CD4-positive, alpha-beta T cell treated with Interleukin-10 for 1 hour (primary cell): ENCODE measurements around the gene FGFR3.
"Not testable (repeated sequence)": the region's sequence is repeated elsewhere in the genome, so short reads cannot be mapped to it uniquely, and the experiment has no call there.

Source experiments
- DNase-seq: peaks from one replicate; pipeline ENCODE4 v3.0.0-alpha.2; 2020

The FGFR3 gene

DNA sequence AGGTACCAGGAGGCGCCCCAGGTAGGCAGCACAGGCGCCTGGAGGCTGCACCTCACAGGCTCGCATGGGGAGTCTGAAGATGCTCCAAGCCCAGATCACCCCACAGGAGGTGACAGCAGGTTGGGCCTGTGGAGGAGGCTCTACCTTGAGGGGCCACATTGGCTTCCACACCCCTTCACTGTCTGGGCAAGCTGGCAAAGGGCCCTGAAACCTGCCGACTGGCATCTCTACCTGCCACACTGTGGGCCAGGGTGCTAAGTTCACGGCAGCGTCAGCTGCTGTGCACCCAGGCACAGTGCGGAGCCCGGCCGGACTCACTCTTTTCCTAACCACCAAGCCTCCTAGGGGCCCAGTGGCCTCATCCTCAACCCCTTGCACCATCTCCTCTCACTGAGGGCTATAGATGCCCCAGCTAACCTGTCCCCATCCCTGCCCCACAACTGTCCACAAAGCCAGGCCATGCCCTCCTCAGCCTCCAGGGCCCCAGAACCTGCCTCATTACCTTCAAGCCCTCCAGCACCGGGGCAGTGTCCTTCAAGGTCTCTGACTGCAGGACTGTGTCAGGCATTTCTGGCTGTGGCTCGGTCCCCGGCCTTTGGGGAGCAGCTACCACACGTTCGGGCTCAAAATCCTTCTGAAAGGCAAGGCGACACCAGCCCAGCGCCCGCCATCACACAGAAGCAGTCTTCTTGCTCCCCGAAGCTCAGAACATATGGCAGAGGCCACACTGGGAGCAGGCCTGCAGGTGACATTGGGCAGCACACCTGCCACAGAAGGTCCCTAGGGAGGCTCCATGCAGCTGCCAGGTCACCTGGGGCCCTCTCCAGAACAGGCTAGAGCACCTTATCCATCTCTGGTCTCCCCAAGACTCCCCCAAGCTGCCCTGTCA is 28.8 kb downstream of the FGFR3 start:
- no peak for DNase-seq

DNA sequence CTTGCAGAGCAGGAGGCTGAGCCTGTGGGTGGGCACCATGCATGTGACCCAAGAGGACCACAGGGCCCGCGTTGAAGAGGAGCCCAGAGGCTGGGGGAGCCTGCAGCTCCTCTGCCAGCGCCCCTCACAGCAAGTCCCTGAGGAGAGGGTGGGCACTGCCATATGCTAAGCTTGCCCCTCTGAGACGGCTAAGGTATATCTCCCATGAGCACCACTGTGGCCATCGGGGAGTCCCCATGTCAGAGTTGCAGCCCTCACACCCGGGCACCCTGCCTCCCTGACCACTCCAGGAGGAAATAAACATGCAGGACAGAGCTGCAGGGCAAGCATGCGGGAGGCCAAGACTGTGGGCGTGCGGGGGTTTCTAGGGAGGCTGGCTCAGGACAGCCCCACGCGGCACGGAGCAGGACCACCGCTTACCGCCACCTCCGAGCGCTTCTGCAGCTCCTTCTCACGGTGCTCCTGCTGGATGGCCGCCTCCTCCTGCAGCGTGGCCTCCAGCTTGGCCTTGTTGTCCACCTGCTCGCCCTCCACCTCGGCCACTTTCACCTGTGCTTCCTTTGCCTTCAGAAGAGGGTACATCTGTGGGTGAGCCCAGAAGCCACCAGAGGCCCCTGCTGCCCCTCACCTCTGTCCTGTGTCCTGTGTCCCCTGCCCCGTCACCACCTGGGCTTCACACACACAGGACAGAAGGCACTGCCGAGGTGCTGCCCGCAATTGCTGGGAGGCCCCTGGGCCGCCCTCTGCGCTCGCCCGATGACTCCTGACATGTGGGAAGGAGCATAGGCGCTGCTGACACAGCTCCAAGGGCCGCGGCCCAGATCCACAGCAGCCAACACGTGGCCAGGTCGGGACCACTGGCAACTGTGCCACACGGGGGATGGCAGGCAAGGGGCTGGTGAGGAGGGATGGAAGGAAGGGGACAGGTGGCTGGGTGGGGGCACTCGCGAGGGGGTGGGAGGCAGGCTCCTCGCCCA is 29.8 kb downstream of the FGFR3 start:
- DNase-seq: no peak

DNA sequence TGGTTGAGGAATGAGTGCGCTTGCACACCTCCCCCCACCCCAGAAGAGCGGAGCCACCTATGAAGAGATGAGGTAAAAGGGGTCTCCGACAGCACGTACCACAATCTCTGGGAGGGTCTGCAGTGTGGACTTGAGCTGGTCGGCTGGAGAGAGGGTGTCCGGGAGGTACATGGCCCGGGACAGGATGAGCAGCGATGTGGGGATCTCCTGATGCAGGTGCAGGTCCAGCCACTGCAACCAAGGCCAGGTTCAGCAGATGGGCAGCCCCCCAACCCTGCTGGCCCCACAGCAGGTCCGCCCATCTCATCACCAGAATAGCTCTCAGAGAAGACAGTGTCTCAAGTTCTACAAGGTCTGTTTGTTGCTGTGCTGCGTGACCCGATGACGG is 30.4 kb downstream of the FGFR3 start:
- no peak for DNase-seq

DNA sequence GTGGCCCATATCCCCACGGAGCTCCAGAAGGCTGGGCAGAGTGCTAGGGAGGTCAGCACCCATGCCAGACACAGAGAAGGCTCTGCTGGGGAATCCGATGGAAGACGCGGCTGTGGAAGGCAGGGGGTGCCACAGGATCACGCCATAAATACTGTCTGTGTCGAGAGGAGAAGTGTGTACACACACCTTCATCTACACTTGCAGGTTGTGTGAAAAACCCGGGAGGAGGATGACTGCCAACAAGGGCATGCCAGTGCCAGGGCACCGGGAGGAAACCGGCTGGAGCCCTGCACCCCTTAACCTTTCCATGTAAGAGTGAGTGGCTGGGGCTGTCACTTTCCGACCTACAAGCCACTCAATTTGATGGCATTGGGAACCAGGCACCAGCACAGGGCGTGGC is 31.7 kb downstream of the FGFR3 start:
- no peak for DNase-seq

DNA sequence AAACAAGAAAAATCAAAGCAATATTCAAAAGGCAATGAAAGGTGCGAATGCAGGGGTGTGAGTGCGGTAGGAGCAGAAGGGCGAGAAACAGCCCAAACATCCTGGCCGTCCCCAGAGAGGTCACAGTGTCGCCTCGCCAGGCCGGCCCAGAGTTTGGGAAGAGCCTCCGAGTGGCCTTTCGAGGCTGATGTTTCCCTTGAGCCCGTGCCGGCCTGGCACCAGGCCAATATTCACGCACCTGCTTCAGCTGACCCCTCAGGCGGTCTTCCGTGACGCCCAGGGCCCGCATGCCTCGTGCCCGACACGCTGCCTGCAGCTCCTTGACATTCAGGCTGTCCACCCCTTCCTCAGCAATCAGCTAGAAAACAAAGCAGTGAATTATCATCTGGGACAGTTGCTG is 32.2 kb downstream of the FGFR3 start:
- DNase-seq: no peak

DNA sequence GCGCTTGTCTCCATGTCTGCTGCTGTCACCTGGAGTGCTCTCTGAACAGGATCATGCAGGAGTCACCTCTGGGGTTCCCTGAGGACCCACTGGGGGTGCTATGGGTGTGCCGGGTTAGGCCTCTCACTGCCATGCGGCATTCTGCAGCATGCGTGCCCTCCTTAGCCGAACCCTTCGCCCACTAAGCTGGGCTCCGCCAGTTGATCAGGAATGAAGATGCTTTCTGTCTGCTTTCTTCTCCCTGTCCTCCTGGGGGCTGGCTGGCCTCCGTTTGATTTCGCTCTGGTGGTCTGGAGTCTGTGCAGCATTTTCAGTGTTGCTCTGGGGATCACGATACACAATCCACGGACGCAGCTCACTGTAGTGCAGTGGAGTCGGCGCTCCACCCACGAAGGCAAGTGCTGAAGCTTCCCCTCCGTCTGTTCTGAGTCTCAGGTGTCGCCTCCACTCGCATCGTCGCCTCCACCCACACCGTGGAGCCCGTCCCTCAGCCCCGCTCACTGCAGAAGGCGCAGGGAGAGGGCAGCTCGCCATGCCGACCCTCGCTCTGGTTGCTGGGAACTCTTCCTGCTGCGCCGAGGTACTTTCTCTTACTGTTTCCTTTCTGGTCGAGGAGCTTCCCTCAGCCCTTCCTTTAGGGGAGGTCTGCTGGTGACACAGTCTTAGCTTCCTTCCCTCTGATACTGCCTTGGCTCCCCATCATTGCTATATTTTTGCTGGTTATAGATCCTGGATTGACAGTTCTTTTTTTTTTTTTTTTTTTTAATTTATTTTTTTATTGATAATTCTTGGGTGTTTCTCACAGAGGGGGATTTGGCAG is 33.6 kb downstream of the FGFR3 start:
- DNase-seq: no peak

DNA sequence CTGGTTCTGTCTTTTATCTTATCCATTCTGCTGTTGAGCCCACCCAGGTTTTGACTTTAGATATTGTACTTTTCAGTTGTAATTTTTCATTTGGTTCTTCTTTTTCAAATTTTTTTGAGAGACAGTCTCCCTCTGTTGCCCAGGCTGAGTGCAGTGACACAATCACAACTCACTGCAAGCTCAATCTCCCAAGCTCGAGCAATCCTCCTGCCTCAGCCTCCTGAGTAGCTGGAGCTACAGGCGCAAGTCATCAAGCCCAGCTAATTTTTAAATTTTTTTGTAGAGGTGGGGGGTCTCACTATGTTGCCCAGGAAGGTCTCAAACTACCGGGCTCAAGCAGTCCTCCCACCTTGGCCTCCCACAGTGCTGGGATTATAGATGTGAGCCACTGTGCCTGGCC is 37.1 kb downstream of the FGFR3 start:
- no peak for DNase-seq

DNA sequence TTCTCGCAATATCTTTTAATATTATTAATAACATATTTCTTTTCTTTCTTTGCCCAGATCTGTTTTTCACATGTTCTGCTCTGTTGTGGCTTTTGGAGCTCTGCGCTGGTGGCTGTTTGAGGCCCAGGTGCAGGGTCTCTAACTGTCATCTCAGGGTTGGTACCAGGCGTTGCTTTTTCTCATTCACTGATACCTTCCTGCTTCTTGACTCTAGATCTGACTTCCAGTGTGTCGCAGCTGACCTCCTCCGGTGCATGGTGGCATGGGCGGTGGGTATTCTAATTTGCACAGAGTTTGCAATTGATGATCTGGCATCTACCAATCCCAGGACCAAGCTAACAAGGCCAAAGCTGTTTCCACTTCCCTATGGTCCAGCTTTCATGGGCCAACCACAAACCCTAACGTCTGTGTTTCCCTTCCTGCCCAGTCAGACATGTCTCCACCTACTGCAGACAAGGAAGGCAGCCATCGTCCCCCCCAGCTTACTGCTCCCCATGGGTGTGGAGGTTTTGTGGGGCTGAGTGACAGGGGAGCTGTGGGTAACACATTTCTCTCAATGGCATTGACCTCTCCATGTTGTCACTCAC is 37.6 kb downstream of the FGFR3 start:
- no peak for DNase-seq

DNA sequence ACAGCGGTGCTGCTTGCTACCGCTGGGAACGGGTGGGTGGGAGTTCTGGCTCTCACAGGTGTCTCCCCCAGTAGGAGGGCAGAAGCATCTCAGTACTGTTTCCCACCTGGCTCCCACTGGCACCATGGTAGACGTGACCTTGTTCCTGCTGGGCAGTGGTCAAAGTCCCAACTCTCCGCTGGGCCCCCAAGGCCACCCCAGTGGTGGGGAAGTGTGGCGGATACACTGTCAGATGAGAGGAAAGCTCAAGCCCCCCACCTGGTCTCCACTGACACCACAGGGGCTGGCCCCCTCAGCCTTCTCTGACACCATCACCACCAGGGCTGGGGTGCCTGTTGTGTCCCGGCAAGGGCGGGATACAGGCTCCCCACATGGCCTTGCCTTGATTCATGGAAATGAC is 38.2 kb downstream of the FGFR3 start:
- no peak for DNase-seq

DNA sequence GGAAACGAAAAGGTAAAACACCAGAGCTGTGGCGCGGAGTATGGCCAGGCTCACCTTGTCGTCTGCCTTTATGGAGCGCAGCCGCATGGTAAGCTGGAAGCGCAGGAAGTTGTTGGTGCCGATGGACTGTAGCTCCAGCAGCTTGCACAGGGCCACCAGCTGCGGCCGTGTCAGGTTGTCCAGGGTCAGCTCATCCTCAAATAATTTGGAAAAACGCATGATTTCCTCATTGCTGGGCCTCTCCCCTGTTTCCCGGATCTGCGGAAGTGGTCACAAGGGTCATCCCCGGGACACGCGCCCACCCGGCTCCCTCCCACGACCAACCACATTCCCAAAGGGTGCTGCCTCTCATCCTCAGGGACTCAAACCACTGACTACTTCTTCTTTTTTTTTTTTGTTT is 39.6 kb downstream of the FGFR3 start:
- DNase-seq: no peak

DNA sequence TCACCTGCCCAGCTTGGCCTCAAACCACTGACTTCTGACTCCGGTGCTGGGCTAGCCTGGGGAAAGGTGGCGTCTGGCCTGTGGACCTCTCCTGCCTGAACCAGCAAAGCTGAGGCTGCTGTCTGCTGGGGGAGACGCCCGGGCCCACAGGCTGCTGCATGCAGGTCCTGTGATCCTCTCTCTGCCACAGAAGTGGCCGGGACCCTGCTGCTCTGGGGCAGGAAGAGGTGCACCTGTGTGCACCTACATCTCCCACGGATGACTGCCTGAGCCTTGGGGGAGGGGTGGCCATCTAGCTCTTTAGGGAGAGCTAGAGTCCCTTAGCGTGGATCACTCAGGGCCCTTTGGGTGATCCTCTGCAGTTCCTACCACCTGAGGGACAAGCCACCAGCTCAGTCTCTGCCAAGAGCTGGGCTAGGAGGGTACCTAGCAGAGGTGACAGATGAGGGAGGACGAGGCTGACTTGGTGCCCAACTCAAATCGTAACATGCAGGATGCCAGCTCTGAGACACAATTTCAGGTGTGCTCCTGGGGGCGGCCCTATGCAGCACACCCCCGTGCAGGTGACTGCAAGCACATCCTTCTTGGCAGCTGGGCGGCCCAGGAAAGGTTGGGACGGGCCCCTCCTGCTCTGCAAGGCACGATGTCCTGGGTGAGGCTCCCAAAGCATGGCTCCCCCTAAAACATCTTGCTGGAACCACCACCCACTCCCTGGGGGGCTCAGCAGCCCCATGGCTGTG is 40.4 kb downstream of the FGFR3 start:
- no peak for DNase-seq

DNA sequence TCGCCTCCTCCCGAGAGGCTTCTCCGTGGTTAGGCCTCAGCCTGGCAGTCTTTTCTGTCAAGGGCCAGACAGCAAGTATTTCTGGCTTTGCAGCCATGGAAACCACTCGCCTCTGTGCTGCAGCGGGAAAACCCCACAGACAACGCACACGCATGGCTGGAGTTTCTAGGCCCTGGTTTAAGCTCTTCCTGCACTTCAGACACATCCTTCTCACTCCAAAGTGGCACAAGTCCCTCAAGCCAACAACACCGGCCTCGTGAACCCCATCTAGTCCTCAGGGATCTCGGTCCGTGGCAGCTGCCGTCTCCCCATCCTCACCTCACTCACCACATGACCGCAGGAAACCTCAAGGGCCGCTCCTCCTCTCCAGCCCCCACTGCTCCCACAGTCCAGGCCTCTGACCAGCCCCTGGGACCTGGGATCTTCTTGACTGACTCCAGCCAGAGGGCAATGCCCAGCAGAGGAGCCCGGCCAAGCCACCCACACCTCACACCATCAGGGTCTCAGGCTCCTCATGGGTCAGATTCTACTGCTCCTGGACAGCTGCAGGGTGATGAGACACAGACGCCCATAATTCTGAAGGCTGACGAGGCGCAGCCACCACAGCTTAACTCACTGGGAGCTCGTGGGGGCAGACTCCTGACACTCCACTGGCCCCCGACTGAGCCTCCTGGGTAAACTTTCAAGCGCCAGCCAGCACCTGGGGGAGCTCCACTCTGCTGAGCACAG is 41.1 kb downstream of the FGFR3 start:
- DNase-seq: no peak

DNA sequence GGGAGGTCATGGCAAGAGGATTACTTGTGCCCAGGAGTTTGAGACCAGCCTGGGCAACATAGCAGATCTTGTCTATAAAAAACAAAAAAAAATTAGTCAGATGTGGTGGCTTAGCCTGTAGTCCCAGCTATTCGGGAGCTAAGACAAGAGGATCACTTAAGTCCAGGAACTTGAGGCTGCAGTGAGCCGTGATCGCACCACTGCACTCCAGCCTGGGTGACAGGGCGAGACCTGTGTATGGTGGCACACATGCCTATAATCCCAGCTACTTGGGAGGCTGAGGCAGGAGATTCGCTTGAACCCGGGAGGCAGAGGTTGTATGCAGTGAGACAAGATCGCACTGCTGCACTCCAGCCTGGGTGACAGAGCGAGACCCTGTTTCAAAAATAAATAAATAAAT is 42.7 kb downstream of the FGFR3 start:
- DNase-seq: not testable (repeated sequence)

DNA sequence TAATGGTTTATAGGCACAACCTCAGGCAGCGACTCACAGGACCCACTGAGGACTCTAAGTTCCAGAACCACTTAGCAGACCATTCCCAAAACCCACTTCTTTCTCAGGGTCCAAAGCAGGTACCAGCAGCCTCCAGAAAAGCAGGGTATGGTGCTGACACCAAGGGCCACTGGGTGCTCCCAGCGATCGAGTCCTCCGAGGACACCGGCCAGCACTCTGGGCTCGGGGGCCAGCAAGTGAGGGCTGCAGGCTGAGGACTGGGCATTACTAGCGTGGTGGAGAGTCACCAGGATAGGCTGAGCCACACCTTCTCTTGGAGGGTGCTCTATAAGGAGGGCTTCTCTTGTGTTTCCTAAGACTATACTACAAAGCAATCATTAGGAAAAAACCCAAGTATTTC is 43.6 kb downstream of the FGFR3 start:
- DNase-seq: no peak

DNA sequence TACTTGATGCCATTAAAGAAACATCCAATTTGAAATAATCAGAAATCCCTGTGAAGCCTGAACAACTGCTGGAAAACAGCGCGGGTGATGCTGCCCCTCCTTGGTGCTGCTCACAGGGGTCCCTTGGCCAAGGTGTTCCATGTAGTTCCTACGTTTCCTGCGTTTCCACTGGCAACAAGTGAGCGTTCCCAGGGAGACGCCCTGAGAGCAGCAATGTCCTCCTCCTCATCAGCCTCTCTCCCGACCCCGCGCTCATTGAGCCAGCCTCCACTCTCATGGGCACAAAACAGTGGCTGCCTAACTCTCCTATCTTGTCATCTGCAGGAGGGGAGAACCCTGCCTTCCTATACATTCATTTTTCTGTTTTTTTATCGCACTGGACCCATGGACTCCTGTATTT is 44.0 kb downstream of the FGFR3 start:
- no peak for DNase-seq

DNA sequence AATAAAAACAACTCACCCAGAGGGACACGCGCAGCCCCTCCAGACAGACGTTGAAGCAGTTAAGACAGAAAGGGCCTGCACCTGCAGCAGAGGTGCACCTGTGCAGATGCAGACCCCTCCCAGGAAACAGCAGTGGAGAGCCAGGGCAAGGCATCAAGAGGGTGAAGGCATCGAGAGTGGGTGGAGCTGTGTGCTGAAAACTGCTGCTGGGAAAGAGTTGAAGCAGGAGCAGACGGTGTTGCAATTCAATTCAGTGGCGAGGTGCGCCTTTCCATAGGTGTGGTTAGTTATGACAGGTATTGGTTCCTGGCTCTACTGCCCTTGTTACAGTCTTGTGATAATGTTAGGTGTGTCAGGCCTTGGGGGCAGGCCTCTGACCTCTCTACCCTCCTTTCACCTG is 46.2 kb downstream of the FGFR3 start:
- no peak for DNase-seq

DNA sequence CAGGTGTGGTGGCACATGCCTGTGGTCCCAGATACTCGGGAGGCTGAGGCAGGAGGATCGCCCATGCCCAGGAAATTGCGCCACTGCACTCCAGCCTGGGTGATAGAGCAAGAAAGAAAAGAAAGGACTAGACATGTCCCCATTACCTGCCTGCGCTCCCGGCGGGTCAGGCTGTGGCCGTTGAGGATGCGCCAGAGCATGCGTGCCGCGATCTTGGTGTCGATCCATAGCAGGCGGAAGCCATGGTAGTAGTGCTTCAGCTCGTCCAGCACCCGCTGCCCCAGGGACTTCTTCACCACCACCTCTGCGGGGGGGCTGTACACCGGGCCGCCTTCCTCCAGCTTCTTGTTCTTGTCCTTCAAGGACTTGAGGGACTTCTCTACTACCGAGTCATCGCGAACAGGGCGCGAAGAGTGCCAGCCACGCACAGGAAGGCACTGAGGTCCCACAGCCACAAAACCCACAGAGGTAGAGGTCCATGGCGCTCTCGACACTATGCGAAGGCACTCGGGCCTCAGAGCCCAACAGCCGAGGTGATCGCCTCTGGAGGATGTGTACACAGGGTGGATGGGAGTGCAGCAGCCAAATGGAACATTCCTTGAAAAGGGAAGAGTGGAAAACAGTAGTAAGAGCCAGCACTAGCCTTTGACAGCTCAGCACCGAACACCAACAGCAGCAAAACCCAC is 48.3 kb downstream of the FGFR3 start:
- no peak for DNase-seq

DNA sequence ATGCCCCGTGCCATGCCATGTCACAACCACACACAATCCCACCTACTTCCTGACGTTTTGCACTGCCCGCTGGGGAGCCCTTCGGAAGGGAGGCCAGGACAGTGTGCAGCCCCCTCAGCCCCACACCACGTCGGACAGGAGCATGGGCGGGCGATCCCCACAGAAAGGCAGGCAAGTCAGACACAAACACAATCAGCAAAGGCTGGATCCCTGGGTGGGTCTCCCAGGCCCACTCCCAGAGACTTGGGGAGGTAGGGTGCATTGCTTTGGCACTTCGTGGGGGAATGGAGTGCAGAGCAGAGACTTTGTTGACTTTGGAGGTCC is 48.8 kb downstream of the FGFR3 start:
- no peak for DNase-seq

DNA sequence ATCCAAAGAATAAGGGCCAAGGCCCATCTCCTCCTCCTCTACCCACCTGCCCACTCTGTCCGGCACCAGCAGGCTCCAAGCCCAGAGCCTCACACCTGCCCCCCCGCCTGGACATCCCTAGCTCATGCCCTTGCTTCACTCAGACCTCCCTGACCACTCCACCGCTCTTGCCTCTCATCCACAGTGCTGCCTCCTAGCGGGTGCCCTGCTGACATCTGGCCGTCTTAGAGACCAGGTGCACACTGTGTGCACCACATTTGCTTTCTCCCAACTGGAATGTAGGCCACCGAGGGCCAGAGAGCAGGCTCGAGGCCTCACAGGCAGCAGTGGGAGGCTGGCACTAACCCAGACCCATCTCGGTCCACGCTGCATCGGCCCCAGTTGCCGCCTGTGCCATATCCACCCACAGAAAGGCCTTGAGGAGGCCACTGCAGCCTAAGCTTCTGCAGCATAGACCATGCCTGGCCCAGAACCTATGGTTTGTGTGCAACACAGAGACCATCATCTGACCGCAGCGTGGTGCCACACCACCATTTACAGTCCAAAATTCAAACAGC is 49.3 kb downstream of the FGFR3 start:
- no peak for DNase-seq

DNA sequence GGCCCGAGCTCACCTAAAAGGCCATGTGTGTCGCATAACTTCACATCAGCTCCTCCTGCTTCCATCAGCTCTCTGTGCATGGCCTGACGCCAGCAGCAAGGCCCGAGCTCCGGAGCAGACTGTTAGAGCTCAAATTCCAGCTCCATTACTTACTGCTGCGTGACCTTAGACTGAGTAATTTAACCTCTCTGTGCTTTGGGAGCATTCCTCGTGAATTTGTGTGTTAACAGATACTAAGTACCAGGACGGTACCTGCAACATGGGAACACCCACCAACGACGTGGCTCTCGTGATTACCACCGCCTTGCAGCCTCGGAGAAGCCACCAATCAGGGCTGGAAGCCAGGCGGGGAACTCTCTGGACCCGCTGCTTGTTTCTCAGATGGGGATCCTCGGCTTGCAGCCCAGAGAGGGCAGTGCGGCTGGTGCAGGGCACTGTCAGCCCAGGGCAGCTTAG is 49.9 kb downstream of the FGFR3 start:
- no peak for DNase-seq
